Measurements from ENCODE around the gene PDE7B.
"Not testable (repeated sequence)": the region's sequence is repeated elsewhere in the genome, so short reads cannot be mapped to it uniquely, and the experiment has no call there.

GRCh38 chr6:136139111-136139510 is 287.6 kb downstream of the PDE7B start:
- not testable (repeated sequence) for TF ChIP-seq TEAD4 (IDR thresholded peaks at IDR 0.05; ENCODE audit: low read depth, low read length); POLR2A (IDR thresholded peaks at IDR 0.05; ENCODE audit: control extremely low read depth in 1 of 2, low read depth in 2 of 2, low read length in 2 of 2); CHD1 (IDR thresholded peaks at IDR 0.05; ENCODE audit: low read depth, low read length); EP300 (IDR thresholded peaks at IDR 0.05; ENCODE audit: borderline replicate concordance in 1 of 2, low read depth in 2 of 2, low read length in 2 of 2); CEBPB (IDR thresholded peaks at IDR 0.05; ENCODE audit: low read depth, low read length); YY1 (IDR thresholded peaks at IDR 0.05; ENCODE audit: low read depth, low read length); JUN (IDR thresholded peaks at IDR 0.05; ENCODE audit: low read depth, low read length); POLR2AphosphoS5 (IDR thresholded peaks at IDR 0.05; ENCODE audit: low read depth, low read length)
- TF ChIP-seq, protein P1, sequence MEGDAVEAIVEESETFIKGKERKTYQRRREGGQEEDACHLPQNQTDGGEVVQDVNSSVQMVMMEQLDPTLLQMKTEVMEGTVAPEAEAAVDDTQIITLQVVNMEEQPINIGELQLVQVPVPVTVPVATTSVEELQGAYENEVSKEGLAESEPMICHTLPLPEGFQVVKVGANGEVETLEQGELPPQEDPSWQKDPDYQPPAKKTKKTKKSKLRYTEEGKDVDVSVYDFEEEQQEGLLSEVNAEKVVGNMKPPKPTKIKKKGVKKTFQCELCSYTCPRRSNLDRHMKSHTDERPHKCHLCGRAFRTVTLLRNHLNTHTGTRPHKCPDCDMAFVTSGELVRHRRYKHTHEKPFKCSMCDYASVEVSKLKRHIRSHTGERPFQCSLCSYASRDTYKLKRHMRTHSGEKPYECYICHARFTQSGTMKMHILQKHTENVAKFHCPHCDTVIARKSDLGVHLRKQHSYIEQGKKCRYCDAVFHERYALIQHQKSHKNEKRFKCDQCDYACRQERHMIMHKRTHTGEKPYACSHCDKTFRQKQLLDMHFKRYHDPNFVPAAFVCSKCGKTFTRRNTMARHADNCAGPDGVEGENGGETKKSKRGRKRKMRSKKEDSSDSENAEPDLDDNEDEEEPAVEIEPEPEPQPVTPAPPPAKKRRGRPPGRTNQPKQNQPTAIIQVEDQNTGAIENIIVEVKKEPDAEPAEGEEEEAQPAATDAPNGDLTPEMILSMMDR (IDR thresholded peaks at IDR 0.05; ENCODE audit: control extremely low read depth in 1 of 3, insufficient read depth in 1 of 3, low read depth in 1 of 3, low read length in 3 of 3), result not testable (repeated sequence)

Measured in H1 (cell line).